Neural cell (in vitro differentiated cells): ENCODE measurements around the gene SSBP1. TPM values are rescaled to one million over a fixed set of nuclear protein-coding genes. Genes with fewer than 3 reads are reported as not detected.

ENCODE experiments used
- H2AFZ ChIP-seq: fragments of 200-600, 300-800 bp; sonication (generic), shearing (Covaris generic); 2 replicates; pipeline ENCODE4 v1.6.0; 2014; ENCODE audit warnings: low read depth, mild to moderate bottlenecking, antibody characterized with exemption, low read length, moderate library complexity
- H3F3A ChIP-seq: fragments of 200-600 bp; shearing (Covaris generic); 2 replicates; pipeline ENCODE4 v1.6.1; 2016; ENCODE audit warnings: mild to moderate bottlenecking, moderate library complexity, mixed read lengths, antibody characterized with exemption, low read length; ENCODE audit not compliant: insufficient read depth, poor library complexity, severe bottlenecking
- H3K27ac ChIP-seq: fragments of 200-600, 300-800 bp; sonication (generic), shearing (Covaris generic); 2 replicates; pipeline ENCODE4 v1.5.1; 2014; ENCODE audit warnings: mild to moderate bottlenecking, low read length, moderate library complexity
- H3K27me3 ChIP-seq: fragments of 300-800, 200-600 bp; sonication (generic), shearing (Covaris generic); 2 replicates; pipeline ENCODE4 v1.6.0; 2014; ENCODE audit warnings: mild to moderate bottlenecking, low read depth, low read length, moderate library complexity; ENCODE audit not compliant: insufficient read depth
- H3K36me3 ChIP-seq: fragments of 300-800, 200-600 bp; sonication (generic), shearing (Covaris generic); 2 replicates; pipeline ENCODE4 v1.5.1; 2014; ENCODE audit warnings: mild to moderate bottlenecking, antibody characterized with exemption, low read length, moderate library complexity; ENCODE audit not compliant: insufficient read depth
- H3K4me2 ChIP-seq: fragments of 300-800, 200-600 bp; sonication (generic), shearing (Covaris generic); 2 replicates; pipeline ENCODE4 v1.6.0; 2014; ENCODE audit warnings: mild to moderate bottlenecking, low read length
- H3K4me3 ChIP-seq: fragments of 300-800, 200-600 bp; sonication (generic), shearing (Covaris generic); 2 replicates; pipeline ENCODE4 v1.5.1; 2014; ENCODE audit warnings: mild to moderate bottlenecking, low read length, moderate library complexity
- H3K79me2 ChIP-seq: fragments of 200-600 bp; shearing (Covaris generic); replicated peaks from 2 replicates; pipeline ENCODE4 v1.6.0; 2014; ENCODE audit warnings: mild to moderate bottlenecking, low read length, moderate library complexity; ENCODE audit not compliant: insufficient read depth
- H3K9ac ChIP-seq: fragments of 300-800, 200-600 bp; sonication (generic), shearing (Covaris generic); 2 replicates; pipeline ENCODE4 v1.6.1; 2016; ENCODE audit warnings: mild to moderate bottlenecking, low read length, mixed read lengths
- H3K9me2 ChIP-seq: fragments of 200-600 bp; shearing (Covaris generic); 2 replicates; pipeline ENCODE4 v1.6.1; 2016; ENCODE audit warnings: mild to moderate bottlenecking, low read length, mixed read lengths; ENCODE audit not compliant: insufficient read depth
- H3K9me3 ChIP-seq: fragments of 200-600, 300-800 bp; sonication (generic), shearing (Covaris generic); 2 replicates; pipeline ENCODE4 v1.6.1; 2016; ENCODE audit warnings: mild to moderate bottlenecking, mixed run types, low read length, moderate library complexity, mixed read lengths
- H4K20me1 ChIP-seq: fragments of 200-600 bp; shearing (Covaris generic); 2 replicates; pipeline ENCODE4 v1.6.1; 2016; ENCODE audit warnings: mild to moderate bottlenecking, mixed run types; ENCODE audit not compliant: insufficient read depth
- CTCF ChIP-seq: fragments of 450-650 bp; IDR thresholded peaks from 2 replicates; pipeline ENCODE4 v1.5.1; 2014; ENCODE audit warnings: antibody characterized with exemption, mild to moderate bottlenecking, moderate library complexity; ENCODE audit not compliant: poor library complexity, severe bottlenecking
- EP300 ChIP-seq: fragments of 450-650 bp; conservative IDR thresholded peaks from 2 replicates; pipeline ENCODE4 v1.6.1; 2014; ENCODE audit warnings: antibody characterized with exemption, mild to moderate bottlenecking, moderate library complexity; ENCODE audit not compliant: poor library complexity, severe bottlenecking
- EZH2 ChIP-seq: fragments of 200-600, 300-800 bp; shearing (Covaris generic), sonication (generic); IDR thresholded peaks from 2 replicates; pipeline ENCODE4 v1.6.1; 2014; ENCODE audit warnings: antibody characterized with exemption, low read length, borderline replicate concordance, mild to moderate bottlenecking; ENCODE audit not compliant: insufficient read depth, poor library complexity, severe bottlenecking
- MXI1 ChIP-seq: fragments of 450-650 bp; conservative IDR thresholded peaks from 2 replicates; pipeline ENCODE4 v1.6.1; 2014; ENCODE audit warnings: antibody characterized with exemption, mild to moderate bottlenecking; ENCODE audit not compliant: poor library complexity, severe bottlenecking
- POLR2AphosphoS5 ChIP-seq: IDR thresholded peaks from 2 replicates; pipeline ENCODE4 v1.6.1; 2012
- RAD21 ChIP-seq: fragments of 450-650 bp; conservative IDR thresholded peaks from 2 replicates; pipeline ENCODE4 v1.6.1; 2014; ENCODE audit warnings: antibody characterized with exemption, mild to moderate bottlenecking, moderate library complexity
- REST ChIP-seq: IDR thresholded peaks from 2 replicates; pipeline ENCODE4 v1.6.1; 2012; ENCODE audit warnings: borderline replicate concordance
- SMC3 ChIP-seq: fragments of 450-650 bp; conservative IDR thresholded peaks from 2 replicates; pipeline ENCODE4 v1.6.1; 2014; ENCODE audit warnings: antibody characterized with exemption, mild to moderate bottlenecking, moderate library complexity; ENCODE audit not compliant: poor library complexity
- TAF1 ChIP-seq: IDR thresholded peaks from 2 replicates; pipeline ENCODE4 v1.6.1; 2012; ENCODE audit warnings: low read depth
- polyA plus RNA-seq: library from polyadenylated mRNA; depleted of rRNA; stranded (reverse); fragments of >200 nt; gene quantifications from 2 replicates; pipeline ENCODE4 v1.2.3, GENCODE V29; 2014

SSBP1 gene
- polyA plus RNA-seq, 1 donor from 2014 or later, result 296 TPM

GRCh38 chr7:141704112-141704511, 34.0 kb upstream of the SSBP1 start:
- Histone ChIP-seq H3K9ac (no peak overlapping the region), H3F3A (no peaks in the 10 kb centered on the region), H4K20me1 (no peaks in the 10 kb centered on the region), H3K27ac (no peak overlapping the region), H3K9me2 (no peaks in the 10 kb centered on the region), H3K36me3 (no peaks in the 10 kb centered on the region), H3K9me3 (no peaks in the 10 kb centered on the region), H3K27me3 (no peaks in the 10 kb centered on the region), H3K79me2 (peaks cover 12% of the 10 kb centered on the region), H3K4me2 (no peak overlapping the region), H3K4me3 (no peak overlapping the region), H2AFZ (no peak overlapping the region)
- TF ChIP-seq MXI1 (no peak), REST (no peak), EZH2 (no peak), RAD21 (no peak), CTCF (no peak), SMC3 (no peak)

GRCh38 chr7:141704741-141705140, 33.4 kb upstream of the SSBP1 start:
- H3K9me2 ChIP-seq, result no peaks in the 10 kb centered on the region
- H3K9me3 ChIP-seq, result no peaks in the 10 kb centered on the region
- H4K20me1 ChIP-seq, result no peaks in the 10 kb centered on the region
- no peaks in the 10 kb centered on the region for H3F3A ChIP-seq
- no peak overlapping the region for H3K9ac ChIP-seq
- no peaks in the 10 kb centered on the region for H3K36me3 ChIP-seq
- no peaks in the 10 kb centered on the region for H3K27me3 ChIP-seq
- H2AFZ ChIP-seq, result no peak overlapping the region
- no peak for TF ChIP-seq EP300
- peaks cover 6% of the 10 kb centered on the region for H3K79me2 ChIP-seq
- H3K4me3 ChIP-seq, result no peak overlapping the region
- H3K27ac ChIP-seq, result no peak overlapping the region
- H3K4me2 ChIP-seq, result no peak overlapping the region

GRCh38 chr7:141706239-141707064, 31.7 kb upstream of the SSBP1 start:
- Histone ChIP-seq H2AFZ (no peak overlapping the region), H4K20me1 (no peaks in the 10 kb centered on the region), H3K9me3 (no peaks in the 10 kb centered on the region), H3K4me2 (no peak overlapping the region), H3K27me3 (no peaks in the 10 kb centered on the region), H3K4me3 (no peak overlapping the region), H3K27ac (no peak overlapping the region), H3K79me2 (no peaks in the 10 kb centered on the region), H3K9me2 (no peaks in the 10 kb centered on the region), H3K9ac (no peak overlapping the region), H3K36me3 (no peaks in the 10 kb centered on the region), H3F3A (no peaks in the 10 kb centered on the region)
- no peak for TF ChIP-seq EP300
- TF ChIP-seq MXI1, result no peak
- no peak for TF ChIP-seq TAF1
- TF ChIP-seq SMC3, result no peak
- TF ChIP-seq REST, result no peak
- TF ChIP-seq RAD21, result no peak
- no peak for TF ChIP-seq EZH2
- no peak for TF ChIP-seq POLR2AphosphoS5
- no peak for TF ChIP-seq CTCF
